Measurements from ENCODE around the gene CACUL1. TPM values are rescaled to one million over a fixed set of nuclear protein-coding genes. Genes with fewer than 3 reads are reported as not detected.

CACUL1 gene
- total RNA-seq, 1 experiment from 2014 or later: 38.5 TPM

DNA sequence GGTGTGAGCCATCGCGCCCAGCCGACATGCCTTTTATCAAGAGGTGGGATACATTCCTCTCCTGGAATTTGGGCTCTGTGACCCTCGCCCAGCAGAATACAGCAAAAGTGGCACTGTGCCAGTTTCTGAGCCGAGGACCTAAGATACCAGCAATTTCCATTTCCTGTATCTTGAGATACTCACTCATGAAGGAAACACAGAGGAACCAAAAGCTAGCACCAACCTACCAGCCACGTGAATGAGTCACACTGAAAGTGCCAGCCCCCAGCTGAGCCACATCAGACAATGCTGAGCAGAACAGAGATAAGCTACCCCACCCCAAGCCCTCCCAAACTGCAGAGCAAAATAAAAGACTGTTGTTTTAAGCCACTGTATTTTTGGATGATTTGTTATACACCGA, 56.3 kb downstream of the CACUL1 start:
- H4K91ac ChIP-seq (ENCODE audit: insufficient read length, low read depth, low read length): no peak overlapping the region
- H2BK5ac ChIP-seq (ENCODE audit: insufficient read length, low read length): no peak overlapping the region
- no CpG with 5 or more reads among the region's 7 CpGs for WGBS (ENCODE audit: extremely low coverage, insufficient read length, low lambda C conversion rate)
- DNase-seq: no peak
- Mint-ChIP-seq H3K9me3 (no peaks in the 10 kb centered on the region), H3K27ac (no peak overlapping the region; a peak in 1 of 7 replicates), H3K36me3 (ENCODE audit: insufficient read depth in 1 of 3, low read depth in 3 of 3) (peaks cover 13 to 34% (median 31%) of the 10 kb centered on the region in 3 experiments; a peak in 6 of 7 replicates), H3K4me3 (no peak overlapping the region), H3K27me3 (ENCODE audit: low read depth) (no peaks in the 10 kb centered on the region), H3K4me1 (peaks cover 14 to 16% of the 10 kb centered on the region in 2 experiments)
- no peaks in the 10 kb centered on the region for H3K27me3 ChIP-seq (ENCODE audit: insufficient read depth, low read length)
- H2BK120ac ChIP-seq (ENCODE audit: low read depth, low read length, poor library complexity, severe bottlenecking): no peak overlapping the region
- H3K4ac ChIP-seq (ENCODE audit: low read depth, low read length): no peak overlapping the region
- H2AFZ ChIP-seq (ENCODE audit: low read length): no peak overlapping the region
- no peak overlapping the region for H4K8ac ChIP-seq (replicated peaks; ENCODE audit: insufficient read length, low read depth, low read length)
- no peak overlapping the region for H3K56ac ChIP-seq (ENCODE audit: insufficient read length, low read depth, low read length)
- no peak overlapping the region for H2BK12ac ChIP-seq (ENCODE audit: insufficient read length, low read depth, low read length)
- H3K4me1 ChIP-seq (ENCODE audit: insufficient read depth, low read length): no peaks in the 10 kb centered on the region
- H3K4me2 ChIP-seq (ENCODE audit: insufficient read depth, insufficient read length, low read length): no peak overlapping the region
- no peak overlapping the region for H3K27ac ChIP-seq (ENCODE audit: insufficient read length, low read depth, low read length)
- no peaks in the 10 kb centered on the region for H3K79me1 ChIP-seq (ENCODE audit: insufficient read depth, low read depth, low read length, poor library complexity, severe bottlenecking)
- no peaks in the 10 kb centered on the region for H3K79me2 ChIP-seq (ENCODE audit: insufficient read depth, low read length)
- no peak overlapping the region for H2BK15ac ChIP-seq (ENCODE audit: low read depth, low read length)
- H4K20me1 ChIP-seq (ENCODE audit: control insufficient read depth, insufficient read depth, insufficient read length): no peaks in the 10 kb centered on the region
- no peak overlapping the region for H3K14ac ChIP-seq (ENCODE audit: insufficient read depth, low read length)
- H3T11ph ChIP-seq (ENCODE audit: low read length): no peak overlapping the region
- H3K9ac ChIP-seq (ENCODE audit: extremely low read depth, insufficient read length, low read length): no peak overlapping the region
- no peak for TF ChIP-seq CTCF (conservative IDR thresholded peaks at IDR 0.05)
- no peak overlapping the region for H4K5ac ChIP-seq (ENCODE audit: insufficient read length, low read depth, low read length)
- H3K18ac ChIP-seq (ENCODE audit: insufficient read length, low read depth, low read length): no peak overlapping the region
- no peaks in the 10 kb centered on the region for H3K23me2 ChIP-seq (ENCODE audit: insufficient read length, low read depth, low read length, poor library complexity, severe bottlenecking)
- H3K23ac ChIP-seq (ENCODE audit: insufficient read length, low read depth, low read length): no peak overlapping the region
- H2AK5ac ChIP-seq (ENCODE audit: insufficient read length, low read length): no peak overlapping the region
- no peaks in the 10 kb centered on the region for H3K9me3 ChIP-seq (ENCODE audit: control insufficient read depth, low read depth, low read length)
- no peak overlapping the region for H2BK20ac ChIP-seq (ENCODE audit: low read depth, low read length, poor library complexity, severe bottlenecking)

Data from H9 (cell line).